C4-2B (cell line): ENCODE data around the gene DENND1A.

Experiments used
- H3K27ac ChIP-seq: fragments of 450-650 bp; 2 replicates; pipeline ENCODE4 v1.5.1; 2017
- ZFX ChIP-seq: fragments of 450-650 bp; IDR thresholded peaks from 2 replicates; pipeline ENCODE4 v1.6.1; 2017
- TF ChIP-seq, protein P1 (sequence below): fragments of 450-650 bp; conservative IDR thresholded peaks from 2 replicates; pipeline ENCODE4 v1.5.1; 2017; ENCODE audit warnings: mild to moderate bottlenecking

Gene DENND1A

DNA sequence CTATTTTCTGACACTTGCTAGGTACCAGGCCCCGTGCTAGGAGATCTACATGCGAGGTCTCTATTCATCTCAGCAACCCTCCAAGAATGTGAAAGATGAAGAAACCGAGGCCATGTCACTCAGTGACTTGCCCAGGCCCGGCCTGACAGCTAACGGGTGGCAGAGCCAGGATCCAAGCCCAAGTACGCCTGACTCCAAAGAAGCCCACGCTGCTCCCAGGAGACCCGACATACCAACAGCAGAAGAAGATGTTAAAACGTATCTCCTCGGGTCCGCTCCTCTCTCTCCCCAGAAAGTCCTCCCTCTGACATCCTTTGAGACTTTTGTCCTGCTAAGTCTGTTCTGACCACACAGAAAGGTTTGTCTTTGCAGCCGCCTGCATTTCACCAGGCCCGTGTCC, 508.7 kb downstream of the DENND1A start:
- TF ChIP-seq ZFX: no peak
- TF ChIP-seq, protein P1, sequence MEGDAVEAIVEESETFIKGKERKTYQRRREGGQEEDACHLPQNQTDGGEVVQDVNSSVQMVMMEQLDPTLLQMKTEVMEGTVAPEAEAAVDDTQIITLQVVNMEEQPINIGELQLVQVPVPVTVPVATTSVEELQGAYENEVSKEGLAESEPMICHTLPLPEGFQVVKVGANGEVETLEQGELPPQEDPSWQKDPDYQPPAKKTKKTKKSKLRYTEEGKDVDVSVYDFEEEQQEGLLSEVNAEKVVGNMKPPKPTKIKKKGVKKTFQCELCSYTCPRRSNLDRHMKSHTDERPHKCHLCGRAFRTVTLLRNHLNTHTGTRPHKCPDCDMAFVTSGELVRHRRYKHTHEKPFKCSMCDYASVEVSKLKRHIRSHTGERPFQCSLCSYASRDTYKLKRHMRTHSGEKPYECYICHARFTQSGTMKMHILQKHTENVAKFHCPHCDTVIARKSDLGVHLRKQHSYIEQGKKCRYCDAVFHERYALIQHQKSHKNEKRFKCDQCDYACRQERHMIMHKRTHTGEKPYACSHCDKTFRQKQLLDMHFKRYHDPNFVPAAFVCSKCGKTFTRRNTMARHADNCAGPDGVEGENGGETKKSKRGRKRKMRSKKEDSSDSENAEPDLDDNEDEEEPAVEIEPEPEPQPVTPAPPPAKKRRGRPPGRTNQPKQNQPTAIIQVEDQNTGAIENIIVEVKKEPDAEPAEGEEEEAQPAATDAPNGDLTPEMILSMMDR: no peak
- H3K27ac ChIP-seq: no peak overlapping the region

DNA sequence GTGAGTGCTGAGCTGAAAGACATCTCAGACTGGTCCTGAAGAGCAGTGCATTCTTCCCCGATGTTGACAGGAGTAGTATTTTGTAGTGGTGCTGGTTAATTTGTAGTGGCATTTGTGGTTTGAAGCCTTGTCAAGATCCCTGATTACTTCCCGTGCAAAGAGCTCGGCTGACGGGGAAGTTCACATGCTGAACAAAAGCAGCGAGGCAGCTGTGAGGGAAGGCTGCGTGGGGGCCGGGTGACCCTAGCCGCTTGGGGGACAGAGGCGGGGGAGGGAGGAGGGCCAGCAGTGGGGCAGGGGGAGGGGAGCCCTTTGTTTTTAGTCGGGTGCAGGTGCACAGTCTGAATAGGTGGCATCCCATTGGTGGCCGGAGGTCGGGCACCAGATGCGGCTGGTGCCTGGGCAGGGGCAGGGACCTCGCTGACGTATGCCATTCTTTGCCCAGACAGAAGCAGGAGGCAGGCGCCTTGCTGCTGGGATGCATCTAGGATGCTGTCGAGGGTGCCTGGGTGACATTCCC, 509.3 kb downstream of the DENND1A start:
- H3K27ac ChIP-seq: no peak overlapping the region
- TF ChIP-seq ZFX: no peak
- TF ChIP-seq, protein P1: no peak

DNA sequence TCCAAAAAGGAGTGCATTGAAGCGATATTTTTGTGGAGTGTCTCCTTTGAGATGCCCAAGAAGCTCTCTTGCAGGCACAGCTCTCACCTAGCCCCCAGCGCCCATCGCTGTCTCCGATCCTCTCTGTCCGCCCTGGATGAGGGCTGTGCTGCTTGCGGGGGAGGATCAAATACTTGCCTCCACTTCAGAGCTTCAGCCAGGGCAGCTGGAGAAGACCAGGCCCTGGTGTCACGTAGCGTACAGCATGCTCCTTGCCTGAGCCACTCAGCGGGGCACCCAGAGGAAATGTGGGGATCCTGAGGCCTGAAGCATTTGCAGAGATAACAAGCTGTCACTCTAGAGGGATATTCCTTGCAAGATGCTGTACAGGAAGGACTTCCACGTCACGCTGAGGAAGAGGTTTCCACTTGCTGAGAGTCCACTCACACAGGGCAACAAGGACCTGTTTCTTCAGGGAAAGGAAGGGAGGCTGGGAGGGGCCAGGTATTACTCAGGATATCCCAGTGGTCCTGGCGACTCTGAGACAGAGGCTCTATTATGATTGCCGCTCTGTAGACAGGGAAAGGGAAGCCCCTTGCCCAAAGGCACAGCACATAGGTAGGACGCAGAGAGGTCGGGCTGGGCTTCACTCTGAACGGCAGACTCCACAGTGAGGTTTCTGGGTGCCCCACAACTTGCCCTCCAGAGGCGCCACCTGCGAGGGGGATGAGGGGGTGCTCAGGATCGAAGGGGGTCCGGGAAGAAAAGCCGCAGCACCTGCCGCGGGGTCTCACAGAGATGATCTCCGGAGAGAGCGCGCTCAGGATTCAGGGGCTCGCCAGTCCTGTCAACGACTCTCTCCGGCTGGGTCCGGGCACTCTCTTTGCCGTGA, 510.0 kb downstream of the DENND1A start:
- TF ChIP-seq, protein P1: no peak
- TF ChIP-seq ZFX: no peak
- no peak overlapping the region for H3K27ac ChIP-seq

DNA sequence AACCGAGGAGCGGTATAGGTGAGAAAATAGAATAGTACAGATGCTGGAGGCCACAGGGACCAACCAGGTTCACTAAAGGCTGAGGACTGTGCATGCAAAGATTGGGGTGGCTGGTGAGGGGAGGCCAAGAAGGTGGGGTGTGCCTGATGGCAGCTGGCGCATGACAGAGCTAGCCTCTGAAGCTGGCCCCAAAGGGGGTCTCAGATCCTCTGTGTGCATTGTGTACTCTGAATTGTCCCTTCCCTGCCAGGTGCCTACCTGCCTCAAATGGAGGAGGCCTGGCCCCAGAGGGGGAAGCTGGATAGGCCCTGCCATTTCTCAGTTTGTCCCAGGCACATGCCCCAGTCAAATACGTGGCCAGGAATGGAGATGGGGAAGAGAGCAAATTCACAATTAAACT, 510.8 kb downstream of the DENND1A start:
- TF ChIP-seq, protein P1: no peak
- no peak for TF ChIP-seq ZFX
- no peak overlapping the region for H3K27ac ChIP-seq

DNA sequence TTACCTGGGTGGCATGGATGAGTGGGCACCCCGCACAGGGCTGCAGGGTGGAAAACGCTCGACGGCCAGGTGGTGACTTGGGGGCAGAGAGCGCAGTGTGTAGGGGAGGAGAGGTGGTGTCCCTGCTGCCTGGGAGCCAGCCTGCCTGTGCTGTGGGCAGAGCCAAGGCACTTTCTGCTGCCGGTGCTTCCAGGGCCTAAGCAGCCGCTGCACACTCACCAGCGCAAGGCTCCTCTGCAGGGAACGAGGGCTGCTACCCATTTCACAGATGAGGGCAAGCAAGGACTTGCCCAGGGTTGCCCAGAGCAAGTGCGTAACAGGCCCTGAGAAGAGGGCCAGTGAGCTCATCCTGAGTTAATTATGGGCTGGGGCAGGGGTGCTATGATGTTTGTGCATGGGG, 511.4 kb downstream of the DENND1A start:
- TF ChIP-seq ZFX: no peak
- TF ChIP-seq, protein P1: no peak
- H3K27ac ChIP-seq: no peak overlapping the region

DNA sequence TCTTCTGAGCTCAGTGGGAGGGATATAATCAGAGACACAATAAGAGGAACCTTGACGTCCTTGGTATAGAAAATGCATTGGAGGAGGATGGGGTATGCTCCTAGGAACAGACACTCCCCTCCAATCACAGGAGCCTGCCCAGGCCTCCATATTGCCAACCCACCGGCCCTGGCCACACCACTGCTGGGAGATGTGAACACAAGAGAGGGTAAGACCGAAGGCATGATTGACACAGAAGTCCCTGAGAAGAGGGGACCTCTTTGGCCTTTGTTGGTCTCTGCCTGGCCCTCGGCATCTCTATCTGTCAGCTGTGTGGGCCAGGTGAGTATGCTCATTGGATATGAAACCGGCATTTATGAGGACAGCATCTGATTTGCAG, 511.9 kb downstream of the DENND1A start:
- no peak overlapping the region for H3K27ac ChIP-seq
- no peak for TF ChIP-seq ZFX
- TF ChIP-seq, protein P1: no peak

DNA sequence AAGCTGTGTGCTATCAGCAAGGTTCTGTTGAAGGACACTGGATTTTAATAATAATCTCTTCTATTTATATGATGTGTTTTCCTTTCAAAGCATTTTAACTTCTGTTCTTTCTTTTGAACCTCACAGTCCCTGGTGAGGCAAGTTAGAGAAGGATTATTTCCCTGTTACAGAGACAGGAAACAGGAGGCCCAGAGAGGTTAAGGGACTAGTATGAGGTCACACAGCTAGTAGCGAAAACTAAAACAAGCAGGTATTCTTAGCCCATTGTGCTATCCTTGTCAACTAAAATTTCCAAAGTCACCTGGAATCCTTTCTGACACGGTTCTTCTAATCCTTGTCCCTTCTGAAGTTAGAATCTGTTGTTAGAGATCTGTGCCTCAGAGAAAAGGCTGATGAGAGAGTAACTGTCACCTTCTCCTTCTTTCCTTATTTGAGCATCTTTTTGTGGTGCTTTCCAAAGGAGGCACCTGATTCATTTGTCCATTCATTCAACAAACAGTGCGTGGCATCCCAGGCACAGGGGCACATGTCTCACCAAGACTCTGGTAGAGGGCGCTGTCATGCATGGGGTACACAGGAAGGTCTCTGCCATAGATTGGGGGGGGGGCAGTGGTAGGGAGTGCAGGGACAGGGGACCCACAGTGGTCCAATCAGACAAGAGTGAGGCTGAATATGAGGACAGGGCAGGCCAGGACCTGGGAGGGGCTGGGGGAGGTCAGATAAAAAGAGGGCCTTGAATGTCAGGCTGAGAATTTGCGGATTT, 512.5 kb downstream of the DENND1A start:
- no peak for TF ChIP-seq ZFX
- TF ChIP-seq, protein P1: no peak

More for the DNA sequence above, 512.5 kb downstream of the DENND1A start:
- H3K27ac ChIP-seq: no peak overlapping the region
